Right renal cortex interstitium (tissue), 3 donors: ENCODE results near the gene PRKCZ. TPM values are rescaled to one million over a fixed set of nuclear protein-coding genes. Genes with fewer than 3 reads are reported as not detected.

Experiments
- DNase-seq, 3 donors: peaks; one replicate each; pipeline ENCODE4 v3.0.0-alpha.2; 2013; ENCODE audit warnings: low read depth in 3 of 3, low spot score in 2 of 3
- polyA plus RNA-seq, 3 donors: library from polyadenylated mRNA; unstranded; fragments of 120-200 nt; gene quantifications; one replicate each; pipeline ENCODE4 v1.2.1, GENCODE V29; 2013; ENCODE audit not compliant: insufficient read length in 3 of 3

PRKCZ gene
- polyA plus RNA-seq, 3 donors: 33.6 to 36.8 (median 35.1) TPM

DNA sequence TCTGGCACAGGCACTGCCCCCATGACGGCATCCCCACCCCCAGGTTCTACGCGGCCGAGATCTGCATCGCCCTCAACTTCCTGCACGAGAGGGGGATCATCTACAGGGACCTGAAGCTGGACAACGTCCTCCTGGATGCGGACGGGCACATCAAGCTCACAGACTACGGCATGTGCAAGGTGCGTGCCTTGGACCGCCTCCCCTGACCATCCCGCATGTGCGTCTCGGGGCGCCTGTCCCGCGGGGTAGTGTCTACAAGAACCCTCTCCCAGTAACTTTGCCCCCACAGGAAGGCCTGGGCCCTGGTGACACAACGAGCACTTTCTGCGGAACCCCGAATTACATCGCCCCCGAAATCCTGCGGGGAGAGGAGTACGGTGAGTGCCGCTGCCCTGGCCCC, 121.8 kb downstream of the PRKCZ start:
- no peak for DNase-seq

- DNase-seq: no peak
These were observed 122.4 kb downstream of the PRKCZ start for GRCh38 chr1:2172551-2173146.

DNA sequence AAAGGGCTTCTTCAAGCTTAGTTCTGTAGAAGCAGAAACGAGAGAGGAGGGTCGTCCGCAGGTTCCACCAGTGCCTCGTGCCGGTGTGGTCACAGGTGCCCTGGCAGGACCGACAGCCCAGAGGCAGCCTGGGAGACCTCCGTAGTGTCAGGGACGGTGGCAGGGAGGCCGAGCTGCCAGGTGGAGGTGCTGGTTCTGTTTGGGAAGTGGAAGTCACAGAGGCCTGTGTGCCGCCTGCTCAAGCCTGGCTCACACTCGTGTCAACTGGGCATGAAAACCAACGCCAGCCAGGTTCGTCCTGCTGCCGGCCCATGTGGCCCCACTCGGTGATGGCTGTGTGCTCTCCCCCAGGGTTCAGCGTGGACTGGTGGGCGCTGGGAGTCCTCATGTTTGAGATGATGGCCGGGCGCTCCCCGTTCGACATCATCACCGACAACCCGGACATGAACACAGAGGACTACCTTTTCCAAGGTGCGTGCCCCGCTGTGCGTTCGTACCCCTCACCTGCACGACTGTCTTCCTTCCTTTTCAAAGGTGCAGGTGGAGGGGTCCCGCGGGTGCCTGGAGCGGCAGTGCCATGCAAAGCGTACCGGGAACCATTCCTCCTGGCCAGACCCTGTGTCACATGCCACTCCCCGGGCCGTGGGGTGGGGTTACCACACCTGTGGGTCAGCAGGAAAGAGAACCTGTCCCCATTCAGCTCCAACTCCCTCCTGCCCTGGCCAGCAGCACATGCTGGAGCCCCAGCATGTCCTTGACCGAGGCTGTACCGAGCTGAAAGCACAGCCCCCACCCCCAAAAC, 123.5 kb downstream of the PRKCZ start:
- no peak for DNase-seq

DNA sequence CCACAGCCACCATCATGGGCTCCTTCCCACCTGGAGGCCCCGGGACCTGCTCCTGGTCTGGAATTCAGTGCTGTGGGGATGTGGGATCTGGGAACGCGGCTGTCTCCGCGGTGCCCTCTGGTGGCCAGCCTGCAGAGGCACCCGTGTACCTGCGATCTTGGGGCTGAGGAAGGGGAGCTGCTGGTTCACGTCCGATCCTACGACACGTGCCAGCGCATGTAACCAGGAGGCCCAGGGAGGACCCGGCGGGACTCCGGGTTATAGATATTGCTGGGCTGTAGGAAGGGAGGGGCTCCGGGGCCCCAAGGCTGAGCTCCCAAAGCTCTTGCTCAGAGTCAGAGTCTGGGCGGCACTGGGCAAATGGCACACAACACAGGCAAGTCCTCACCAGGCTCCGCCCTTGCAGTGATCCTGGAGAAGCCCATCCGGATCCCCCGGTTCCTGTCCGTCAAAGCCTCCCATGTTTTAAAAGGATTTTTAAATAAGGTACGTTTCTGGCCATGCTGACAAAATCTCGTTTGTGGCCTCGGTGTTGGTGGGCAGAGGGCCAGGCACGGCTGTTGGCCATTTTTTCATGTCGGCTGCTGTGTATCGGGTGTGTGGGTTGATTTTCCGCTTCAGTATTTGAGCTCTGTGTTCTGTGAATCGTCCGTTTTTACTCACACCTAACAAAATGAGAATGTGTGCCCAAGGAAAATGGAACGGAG, 124.3 kb downstream of the PRKCZ start:
- no peak for DNase-seq

DNA sequence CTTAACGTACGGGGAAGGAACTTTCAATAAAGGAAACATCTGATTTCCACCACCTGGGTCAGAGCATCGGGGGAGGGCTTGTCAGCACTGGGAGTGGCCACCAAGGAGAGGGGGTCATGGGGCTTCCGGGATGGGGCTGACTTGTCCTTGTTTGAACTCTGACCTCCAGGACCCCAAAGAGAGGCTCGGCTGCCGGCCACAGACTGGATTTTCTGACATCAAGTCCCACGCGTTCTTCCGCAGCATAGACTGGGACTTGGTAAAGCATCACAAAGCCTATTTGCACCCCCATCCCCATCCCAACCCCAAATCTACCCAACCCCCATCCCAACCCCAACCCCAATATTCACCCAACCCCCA, 124.8 kb downstream of the PRKCZ start:
- DNase-seq: no peak

DNA sequence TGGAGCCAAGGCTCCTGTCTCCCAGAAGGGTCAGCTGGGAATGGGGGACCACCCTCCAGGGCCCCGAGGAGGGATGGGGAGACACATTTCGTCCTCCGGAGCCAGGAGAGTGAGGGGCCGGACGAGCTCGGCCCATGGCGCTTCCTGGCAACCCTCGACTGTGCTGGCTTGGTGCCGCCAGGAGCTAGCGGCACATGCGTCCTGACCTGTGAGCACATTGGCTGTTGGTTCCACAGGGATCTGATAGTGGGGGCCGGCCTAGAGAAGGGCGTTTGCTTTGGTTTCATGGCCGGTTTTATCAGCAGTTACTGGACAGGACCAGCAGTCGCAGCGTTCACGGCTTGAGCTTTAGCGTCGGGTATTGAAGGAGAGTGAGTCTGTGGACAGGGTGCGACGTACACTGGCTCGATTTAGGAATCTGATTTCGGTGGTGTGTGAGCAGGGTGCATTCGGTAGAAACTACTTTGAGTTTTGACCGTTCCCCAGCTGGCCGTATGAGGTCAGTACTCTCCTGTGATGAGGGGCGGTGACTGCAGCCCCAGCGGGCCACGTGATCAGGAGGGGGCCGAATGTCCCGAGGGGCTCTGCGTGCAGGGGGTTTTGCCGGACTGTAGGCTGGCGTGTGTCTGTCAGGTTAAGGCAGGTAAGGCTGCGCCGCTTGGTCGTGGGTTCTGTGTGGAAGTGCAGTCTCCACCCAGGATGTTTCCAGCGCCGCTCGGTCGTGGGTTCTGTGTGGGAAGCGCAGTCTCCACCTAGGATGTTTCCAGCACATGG, 125.7 kb downstream of the PRKCZ start:
- no peak for DNase-seq

DNA sequence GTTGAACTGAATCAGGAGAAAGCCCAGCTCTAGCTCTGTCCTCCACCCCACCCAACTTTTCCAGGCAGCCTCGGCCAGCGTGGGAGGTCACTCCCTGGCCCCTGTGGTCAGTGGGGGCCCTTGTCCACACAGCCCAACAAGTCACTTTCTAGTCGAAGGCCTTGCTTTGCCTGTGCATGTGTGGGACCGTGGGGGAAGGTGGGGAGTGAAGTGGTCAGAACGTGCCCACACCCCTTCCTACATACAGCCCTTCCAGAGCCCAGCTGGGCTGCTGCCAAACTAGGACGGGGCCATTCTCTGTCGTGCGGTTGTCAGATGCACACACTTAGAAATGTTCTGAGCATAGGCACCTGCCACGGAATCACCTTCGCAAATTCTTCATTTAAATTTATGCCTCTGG, 126.4 kb downstream of the PRKCZ start:
- no peak for DNase-seq

GRCh38 chr1:2177541-2177940, 127.3 kb downstream of the PRKCZ start:
- no peak for DNase-seq

- no peak for DNase-seq
These were observed 127.8 kb downstream of the PRKCZ start for GRCh38 chr1:2177946-2178538.

DNA sequence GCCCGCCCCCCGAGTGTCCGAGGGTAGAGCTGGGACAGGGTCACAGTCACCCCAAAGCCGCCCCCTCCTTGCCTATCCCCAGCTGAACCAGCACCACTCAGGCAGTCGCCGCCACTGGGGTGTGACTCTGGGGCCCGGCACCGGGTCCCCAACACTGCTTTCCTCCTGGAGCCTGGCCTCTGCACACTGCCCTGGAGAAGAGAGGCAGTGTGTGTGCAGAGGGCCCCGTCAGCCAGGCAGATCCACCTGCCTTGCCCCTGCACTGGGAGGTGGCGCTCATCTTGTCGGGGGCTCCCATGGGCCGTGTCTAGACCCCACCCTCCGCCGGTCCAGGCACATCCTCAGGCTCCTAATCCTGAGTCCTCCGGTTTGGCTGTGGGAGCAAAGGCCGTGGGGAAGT, 128.7 kb downstream of the PRKCZ start:
- no peak for DNase-seq

- no peak for DNase-seq
These were observed 129.2 kb downstream of the PRKCZ start for GRCh38 chr1:2179283-2180013.

- DNase-seq: no peak
These were observed 130.4 kb downstream of the PRKCZ start for GRCh38 chr1:2180297-2181245.

DNA sequence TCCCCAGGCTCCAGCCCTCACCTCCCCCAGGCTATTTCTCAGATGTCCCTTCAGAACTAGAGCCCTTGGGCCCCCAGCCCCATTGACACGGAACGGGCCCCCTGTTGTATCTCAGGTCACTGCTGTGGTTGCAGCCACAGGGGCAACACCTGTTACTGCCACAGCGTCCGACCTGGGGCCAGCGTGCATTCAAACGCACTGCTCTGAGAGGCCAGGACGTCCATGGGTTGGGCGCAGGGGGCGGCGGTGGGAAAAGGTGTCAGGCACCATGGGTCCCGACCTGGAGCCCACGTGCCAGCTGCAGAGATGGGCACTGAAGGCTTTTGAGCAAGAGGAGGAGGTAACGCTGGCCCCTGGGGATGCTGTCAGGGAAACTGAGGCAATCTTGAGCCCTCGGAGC, 131.1 kb downstream of the PRKCZ start:
- DNase-seq: no peak

DNA sequence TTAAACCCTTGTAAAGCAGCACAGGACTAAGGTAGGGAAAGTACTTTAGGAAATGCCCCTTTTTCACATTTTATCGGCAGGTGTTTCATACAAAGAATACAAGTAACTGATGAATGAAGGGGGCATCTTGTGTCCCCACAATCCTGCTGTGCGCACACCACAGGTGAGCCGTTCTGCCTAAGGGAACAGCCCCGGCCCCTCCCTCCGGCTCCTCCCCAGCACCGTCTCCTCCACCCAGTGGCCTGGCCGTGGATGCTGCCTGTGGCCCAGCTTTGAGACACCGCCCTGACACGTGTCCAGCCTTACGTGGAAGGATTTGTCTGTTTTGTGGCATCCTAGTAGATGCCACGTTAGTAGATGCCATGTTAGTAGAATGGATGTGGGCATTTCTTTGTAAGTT, 131.5 kb downstream of the PRKCZ start:
- no peak for DNase-seq

GRCh38 chr1:2182376-2182775, 132.2 kb downstream of the PRKCZ start:
- DNase-seq: no peak

- DNase-seq: no peak
These were observed 133.7 kb downstream of the PRKCZ start for GRCh38 chr1:2183937-2184334.

- DNase-seq: no peak
These were observed 134.3 kb downstream of the PRKCZ start for GRCh38 chr1:2184531-2184930.

GRCh38 chr1:2184934-2185333, 134.7 kb downstream of the PRKCZ start:
- no peak for DNase-seq
